A673 (cell line): ENCODE data around the gene A1BG. TPM values are rescaled to one million over a fixed set of nuclear protein-coding genes. Genes with fewer than 3 reads are reported as not detected.

Source experiments
- BruUV-seq: library from RNA; stranded (reverse); fragments of 400-500 nt; replicated peaks from 2 replicates; lab custom pipeline; 2021; lab: Mats Ljungman, UMichigan
- CTCF ChIA-PET: fragments of 300-600 bp; sonication (Branson Sonifier 250); formaldehyde crosslinking; loops from one replicate; lab custom pipeline; 2022; ENCODE audit warnings: antibody characterized with exemption; lab: Charles Lee
- POLR2A ChIA-PET: fragments of 300-600 bp; sonication (Branson Sonifier 250); formaldehyde crosslinking; loops from one replicate; lab custom pipeline; 2022; ENCODE audit warnings: antibody characterized with exemption; ENCODE audit not compliant: low non-redundant PET; lab: Charles Lee
- DNase-seq: peaks from one replicate; pipeline ENCODE4 v3.0.0-alpha.2; 2015; ENCODE audit warnings: low spot score
- H3K27ac ChIP-seq: fragments of 200-600 bp; sonication (generic); 2 replicates; pipeline ENCODE4 v1.5.1; 2016; ENCODE audit warnings: mixed run types, low read depth, mild to moderate bottlenecking, mixed read lengths, antibody characterized with exemption, low read length; ENCODE audit not compliant: poor library complexity, severe bottlenecking
- H3K27me3 ChIP-seq: fragments of 200-600 bp; sonication (generic); replicated peaks from 2 replicates; pipeline ENCODE4 v1.6.1; 2017; ENCODE audit warnings: mixed run types, low read depth, mild to moderate bottlenecking, mixed read lengths, antibody characterized with exemption, low read length; ENCODE audit not compliant: insufficient read depth, poor library complexity
- H3K36me3 ChIP-seq: fragments of 200-600 bp; sonication (generic); 2 replicates; pipeline ENCODE4 v1.6.1; 2016; ENCODE audit warnings: mixed run types, mild to moderate bottlenecking, mixed read lengths, antibody characterized with exemption, low read length; ENCODE audit not compliant: insufficient read depth, poor library complexity, severe bottlenecking
- H3K4me1 ChIP-seq: fragments of 200-600 bp; sonication (generic); 2 replicates; pipeline ENCODE4 v1.6.1; 2017; ENCODE audit warnings: mixed run types, mild to moderate bottlenecking, mixed read lengths, antibody characterized with exemption, low read length; ENCODE audit not compliant: insufficient read depth, poor library complexity, severe bottlenecking
- H3K4me3 ChIP-seq: fragments of 200-600 bp; sonication (generic); 2 replicates; pipeline ENCODE4 v1.5.1; 2016; ENCODE audit warnings: low read depth, mixed run types, mild to moderate bottlenecking, mixed read lengths, low read length; ENCODE audit not compliant: poor library complexity, severe bottlenecking
- H3K9me3 ChIP-seq: fragments of 200-600 bp; sonication (generic); 2 replicates; pipeline ENCODE4 v1.6.1; 2016; ENCODE audit warnings: mixed run types, low read depth, mild to moderate bottlenecking, mixed read lengths, antibody characterized with exemption, low read length; ENCODE audit not compliant: poor library complexity, severe bottlenecking
- EZH2 ChIP-seq: fragments of 200-600 bp; sonication (generic); IDR thresholded peaks from 2 replicates; pipeline ENCODE4 v1.6.1; 2017; ENCODE audit warnings: borderline replicate concordance, low read depth, mild to moderate bottlenecking, mixed read lengths, antibody characterized with exemption, low read length; ENCODE audit not compliant: poor library complexity, severe bottlenecking
- intact Hi-C: fragments of 100-400 bp; cut with micrococcal nuclease; formaldehyde crosslinking; loops from one replicate; pipeline ENCODE4 v1.10.0; 2022; ENCODE audit not compliant: unreplicated experiment
- total RNA-seq: library from RNA; stranded (reverse); gene quantifications from 2 replicates; pipeline ENCODE4 v1.2.3, GENCODE V29; 2021
- TF ChIP-seq, protein P1 (sequence below): fragments of 300-800, 200-600 bp; sonication (generic); conservative IDR thresholded peaks from 2 replicates; pipeline ENCODE4 v1.5.1; 2017; ENCODE audit warnings: low read depth, mild to moderate bottlenecking, antibody characterized with exemption, low read length, moderate library complexity, mixed read lengths

Gene A1BG
- total RNA-seq, 1 experiment from 2014 or later: 15.2 TPM

DNA sequence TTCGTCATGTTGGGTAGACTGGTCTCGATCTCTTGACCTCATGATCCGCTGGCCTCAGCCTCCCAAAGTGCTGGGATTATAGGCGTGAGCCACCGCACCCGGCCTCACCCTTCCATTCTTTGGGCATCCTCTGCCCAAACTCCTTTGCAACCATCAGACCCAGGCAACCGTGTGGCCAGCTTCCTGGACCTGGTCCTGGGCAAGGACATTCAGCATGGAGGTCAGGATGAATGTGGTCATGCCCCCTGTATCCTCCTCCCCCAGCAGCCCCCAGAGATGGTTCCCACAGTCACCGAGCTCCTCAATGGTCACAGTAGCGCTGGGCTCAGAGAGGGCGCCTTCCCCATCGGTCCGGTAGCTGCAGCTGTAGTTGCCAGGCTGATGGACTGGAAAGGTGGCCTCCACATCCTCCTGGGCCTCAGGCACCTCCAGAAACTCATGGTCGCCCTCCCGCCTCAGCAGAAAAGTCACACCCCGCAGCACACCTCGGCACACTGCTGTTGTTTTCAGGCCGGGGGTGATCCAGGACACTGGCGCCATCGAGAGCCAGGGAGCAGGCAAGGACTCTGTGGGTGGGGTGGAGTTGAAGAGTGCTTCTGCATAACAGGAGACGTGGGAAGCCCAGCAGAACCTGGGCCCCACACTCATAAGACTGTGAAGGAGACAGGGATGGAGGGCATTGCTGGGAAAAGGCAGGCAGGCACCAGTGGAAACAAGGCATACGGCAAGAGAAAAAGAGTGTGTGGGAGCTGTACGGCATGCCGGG lies 1.1 kb downstream of the A1BG start:
- no peak for DNase-seq
- Histone ChIP-seq H3K36me3 (no peaks in the 10 kb centered on the region), H3K4me1 (peaks cover 8% of the 10 kb centered on the region), H3K27me3 (no peaks in the 10 kb centered on the region), H3K27ac (no peak overlapping the region), H3K4me3 (no peak overlapping the region), H3K9me3 (no peaks in the 10 kb centered on the region)
- no peak for TF ChIP-seq EZH2
- TF ChIP-seq, protein P1, sequence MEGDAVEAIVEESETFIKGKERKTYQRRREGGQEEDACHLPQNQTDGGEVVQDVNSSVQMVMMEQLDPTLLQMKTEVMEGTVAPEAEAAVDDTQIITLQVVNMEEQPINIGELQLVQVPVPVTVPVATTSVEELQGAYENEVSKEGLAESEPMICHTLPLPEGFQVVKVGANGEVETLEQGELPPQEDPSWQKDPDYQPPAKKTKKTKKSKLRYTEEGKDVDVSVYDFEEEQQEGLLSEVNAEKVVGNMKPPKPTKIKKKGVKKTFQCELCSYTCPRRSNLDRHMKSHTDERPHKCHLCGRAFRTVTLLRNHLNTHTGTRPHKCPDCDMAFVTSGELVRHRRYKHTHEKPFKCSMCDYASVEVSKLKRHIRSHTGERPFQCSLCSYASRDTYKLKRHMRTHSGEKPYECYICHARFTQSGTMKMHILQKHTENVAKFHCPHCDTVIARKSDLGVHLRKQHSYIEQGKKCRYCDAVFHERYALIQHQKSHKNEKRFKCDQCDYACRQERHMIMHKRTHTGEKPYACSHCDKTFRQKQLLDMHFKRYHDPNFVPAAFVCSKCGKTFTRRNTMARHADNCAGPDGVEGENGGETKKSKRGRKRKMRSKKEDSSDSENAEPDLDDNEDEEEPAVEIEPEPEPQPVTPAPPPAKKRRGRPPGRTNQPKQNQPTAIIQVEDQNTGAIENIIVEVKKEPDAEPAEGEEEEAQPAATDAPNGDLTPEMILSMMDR: no peak
- intact Hi-C loops: no loop called here
- ChIA-PET CTCF (no interaction called here), POLR2A (interaction anchor here (0.6 kb wide), 1 partner anchor 11 kb away, joined by 6 read pairs; no protein-coding TSS in a partner anchor)
- BruUV-seq: no TSS peak

DNA sequence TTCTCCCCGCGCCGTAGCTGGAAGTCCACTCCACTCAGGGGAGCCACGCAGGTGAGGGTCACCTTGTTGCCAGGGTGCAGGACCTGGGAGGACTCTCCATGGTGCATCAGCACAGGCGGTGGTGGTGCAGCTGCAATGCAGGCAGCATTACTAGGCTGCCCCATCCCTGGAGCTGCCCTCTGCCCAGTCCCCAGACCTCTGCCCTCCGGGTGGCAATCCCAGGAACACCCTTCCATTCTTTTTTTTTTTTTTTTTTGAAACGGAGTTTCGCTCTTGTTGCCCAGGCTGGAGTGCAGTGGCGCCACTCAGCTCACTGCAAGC lies 1.8 kb downstream of the A1BG start:
- POLR2A ChIA-PET: interaction anchor here (0.6 kb wide), 1 partner anchor 12 kb away, joined by 6 read pairs; no protein-coding TSS in a partner anchor
- H3K36me3 ChIP-seq: no peaks in the 10 kb centered on the region
- peaks cover 8% of the 10 kb centered on the region for H3K4me1 ChIP-seq
- CTCF ChIA-PET: no interaction called here
- DNase-seq: no peak
- BruUV-seq: no TSS peak
- H3K27ac ChIP-seq: no peak overlapping the region
- H3K4me3 ChIP-seq: no peak overlapping the region
- H3K9me3 ChIP-seq: no peaks in the 10 kb centered on the region
- TF ChIP-seq, protein P1: no peak
- TF ChIP-seq EZH2: no peak
- no peaks in the 10 kb centered on the region for H3K27me3 ChIP-seq
- intact Hi-C loops: no loop called here

DNA sequence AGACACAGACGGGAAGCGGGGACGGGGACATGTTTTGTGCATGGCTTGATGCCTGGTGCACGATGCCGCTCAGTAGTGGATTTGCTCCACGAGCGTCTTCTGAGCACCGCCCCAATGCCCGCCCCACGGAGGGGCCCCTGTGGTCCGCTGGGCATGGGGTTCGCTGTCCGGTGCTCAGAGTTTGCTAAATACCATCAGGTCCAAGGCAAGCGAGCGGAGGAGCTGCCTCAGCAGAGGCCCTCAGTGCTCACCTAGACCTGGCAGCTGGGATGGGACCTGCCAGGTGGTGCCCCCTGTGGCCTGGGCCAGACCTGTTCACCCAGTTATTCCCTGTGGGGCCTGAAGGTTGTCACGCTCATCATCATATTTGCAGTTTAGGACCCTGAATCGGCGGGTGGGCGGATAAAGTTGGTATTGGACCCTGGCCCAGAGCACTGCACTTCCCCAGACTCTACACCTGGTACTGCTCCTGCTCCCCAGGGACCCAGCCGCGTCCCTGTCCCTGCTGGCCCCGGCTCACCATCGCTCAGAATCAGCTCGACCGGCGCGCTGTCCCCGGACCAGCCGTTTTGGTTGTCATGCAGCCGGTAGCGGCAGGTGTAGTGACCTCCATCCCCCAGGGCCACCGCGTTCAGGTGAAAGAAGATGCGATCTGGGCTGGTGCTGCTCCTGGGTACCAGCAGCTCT lies 2.3 kb downstream of the A1BG start:
- Histone ChIP-seq H3K27ac (no peak overlapping the region), H3K9me3 (no peaks in the 10 kb centered on the region), H3K4me1 (peaks cover 8% of the 10 kb centered on the region), H3K4me3 (no peak overlapping the region), H3K36me3 (no peaks in the 10 kb centered on the region), H3K27me3 (no peaks in the 10 kb centered on the region)
- intact Hi-C loops: no loop called here
- TF ChIP-seq, protein P1: no peak
- TF ChIP-seq EZH2: no peak
- ChIA-PET CTCF (no interaction called here), POLR2A (no interaction called here)
- BruUV-seq: no TSS peak
- no peak for DNase-seq
